Activated CD8-positive, alpha-beta T cell treated with anti-CD3 and anti-CD28 coated beads for 36 hours (primary cell): ENCODE measurements around the gene CLTA. TPM values are rescaled to one million over a fixed set of nuclear protein-coding genes. Genes with fewer than 3 reads are reported as not detected.

Experiments
- ATAC-seq: fragments of 200-7000 bp; cut with Tn5 transposase; one replicate; pipeline ENCODE4 v1.10.0; 2021; ENCODE audit warnings: mild to moderate bottlenecking, moderate library complexity
- CTCF ChIA-PET: fragments of 350-600 bp; sonication (Branson Sonifier 250); formaldehyde crosslinking; loops from one replicate; lab custom pipeline; 2021; ENCODE audit warnings: antibody characterized with exemption; lab: Charles Lee
- POLR2A ChIA-PET: fragments of 350-600 bp; sonication (Branson Sonifier 250); formaldehyde crosslinking; loops from one replicate; lab custom pipeline; 2021; ENCODE audit warnings: antibody characterized with exemption; lab: Charles Lee
- DNase-seq: peaks from one replicate; pipeline ENCODE4 v3.0.0-alpha.2; 2020
- H3K27ac Mint-ChIP-seq: one replicate; pipeline ENCODE4 v1.8.0; 2021; ENCODE audit warnings: mild to moderate bottlenecking, mixed read lengths
- H3K27me3 Mint-ChIP-seq: one replicate; pipeline ENCODE4 v1.8.0; 2021; ENCODE audit warnings: mixed read lengths
- H3K36me3 Mint-ChIP-seq: one replicate; pipeline ENCODE4 v1.8.0; 2021; ENCODE audit warnings: low read depth, mixed read lengths
- H3K4me1 Mint-ChIP-seq: one replicate; pipeline ENCODE4 v1.8.0; 2021; ENCODE audit warnings: low read depth, mixed read lengths
- H3K4me3 Mint-ChIP-seq: one replicate; pipeline ENCODE4 v1.8.0; 2021; ENCODE audit warnings: mild to moderate bottlenecking, moderate library complexity, mixed read lengths
- H3K9me3 Mint-ChIP-seq: one replicate; pipeline ENCODE4 v1.8.0; 2021; ENCODE audit warnings: mixed read lengths
- CTCF ChIP-seq: fragments of 200-600 bp; IDR thresholded peaks from one replicate; pipeline ENCODE4 v1.8.0; 2022; ENCODE audit warnings: antibody characterized with exemption, mild to moderate bottlenecking
- intact Hi-C: fragments of 100-400 bp; cut with micrococcal nuclease; formaldehyde crosslinking; loops from one replicate; pipeline ENCODE4 v1.10.0; 2022
- total RNA-seq, 2 experiments: library from RNA; stranded (reverse); gene quantifications; one replicate each; pipeline ENCODE4 v1.2.3, GENCODE V29; 2021

The CLTA gene
- total RNA-seq, 2 experiments from 2014 or later = 116 to 119 TPM

- peak overlapping the region; percentile 92 for H3K27ac Mint-ChIP-seq
- peaks cover 2% of the 10 kb centered on the region for H3K36me3 Mint-ChIP-seq
- DNase-seq (no peak), ATAC-seq (no peak)
- POLR2A ChIA-PET = interaction anchor here (1.0 to 1.9 kb wide), 5 partner anchors 9 to 310 kb away, joined by 3 to 5 read pairs (median 3); no protein-coding TSS in a partner anchor
- H3K4me3 Mint-ChIP-seq = peak overlapping the region; percentile 89
- H3K9me3 Mint-ChIP-seq = no peaks in the 10 kb centered on the region
- no peaks in the 10 kb centered on the region for H3K27me3 Mint-ChIP-seq
- intact Hi-C loops = no loop called here
- CTCF ChIA-PET = interaction anchor here (0.7 to 1.6 kb wide), 7 partner anchors 10 to 156 kb away, joined by 3 to 9 read pairs (median 3); partner anchors contain the start of gene CLTA
- TF ChIP-seq CTCF = no peak
- H3K4me1 Mint-ChIP-seq = peaks cover 10% of the 10 kb centered on the region
These were observed 68.3 kb downstream of the CLTA start for GRCh38 chr9:36258996-36259533.

Other genes with a start within 250 kb of the CLTA start
- gene OR2S2, start 232.8 kb upstream of the CLTA start, total RNA-seq = not detected
- gene RECK, start 154.0 kb upstream of the CLTA start, total RNA-seq = 1 to 10 TPM; 5.3 to 6.5 TPM
- 10 to 100 TPM; 12.2 to 13.6 TPM for gene GLIPR2, start 54.2 kb upstream of the CLTA start, total RNA-seq
- gene CCIN, start 21.5 kb upstream of the CLTA start, total RNA-seq = not detected
- gene GNE, start 67.5 kb downstream of the CLTA start, total RNA-seq = 10 to 100 TPM; 11.6 to 12.0 TPM
- 10 to 100 TPM; 33.7 to 36.4 TPM for gene RNF38, start 209.3 kb downstream of the CLTA start, total RNA-seq